Daoy (cell line): ENCODE measurements around the gene C11orf65. TPM values are rescaled to one million over a fixed set of nuclear protein-coding genes. Genes with fewer than 3 reads are reported as not detected.

Source experiments
- DNase-seq: peaks from one replicate; pipeline ENCODE4 v3.0.0-alpha.2; 2015; ENCODE audit warnings: low read depth
- total RNA-seq: library from RNA; depleted of rRNA; stranded (reverse); fragments of >200 nt; shearing (Covaris generic); gene quantifications from 2 replicates; pipeline ENCODE4 v1.2.3, GENCODE V29; 2014; rRNA removed

C11orf65 gene
- 0.29 and 9.4 TPM in 2 replicates for total RNA-seq

- DNase-seq, result peak; percentile 97
These were observed at the start of gene C11orf65 for GRCh38 chr11:108467091-108467823. Gene C11orf65, minus strand, starts transcription at chr11:108467529. Its CDS starts 5,970 bp downstream, at chr11:108461559.

GRCh38 chr11:108516125-108516524 lies 48.8 kb upstream of the C11orf65 start:
- no peak for DNase-seq

GRCh38 chr11:108512708-108513107 lies 45.4 kb upstream of the C11orf65 start:
- no peak for DNase-seq

GRCh38 chr11:108511851-108512474 lies 44.6 kb upstream of the C11orf65 start:
- peak; percentile 66 for DNase-seq

GRCh38 chr11:108508653-108509593 lies 41.6 kb upstream of the C11orf65 start:
- DNase-seq, result no peak

GRCh38 chr11:108501396-108501795 lies 34.1 kb upstream of the C11orf65 start:
- DNase-seq, result no peak

- no peak for DNase-seq
These were observed 33.4 kb upstream of the C11orf65 start for GRCh38 chr11:108500721-108501120.

GRCh38 chr11:108500169-108500568 lies 32.8 kb upstream of the C11orf65 start:
- DNase-seq, result no peak

GRCh38 chr11:108498816-108499408 lies 31.6 kb upstream of the C11orf65 start:
- no peak for DNase-seq

- DNase-seq, result peak; percentile 75
These were observed 30.9 kb upstream of the C11orf65 start, which contains the start of gene POGLUT3 for GRCh38 chr11:108498046-108498815. Gene POGLUT3, minus strand, starts transcription at chr11:108498384. Its CDS starts 18 bp downstream, at chr11:108498366.

GRCh38 chr11:108497317-108498045 lies 30.2 kb upstream of the C11orf65 start:
- peak; percentile 97 for DNase-seq

- DNase-seq, result no peak
These were observed 29.4 kb upstream of the C11orf65 start for GRCh38 chr11:108496643-108497256.

- DNase-seq, result no peak
These were observed 28.0 kb upstream of the C11orf65 start for GRCh38 chr11:108495326-108495725.

- DNase-seq, result no peak
These were observed 26.9 kb upstream of the C11orf65 start for GRCh38 chr11:108494182-108494581.

- no peak for DNase-seq
These were observed 24.6 kb upstream of the C11orf65 start for GRCh38 chr11:108491936-108492335.

GRCh38 chr11:108486828-108487227 lies 19.5 kb upstream of the C11orf65 start:
- no peak for DNase-seq

- no peak for DNase-seq
These were observed 19.0 kb upstream of the C11orf65 start for GRCh38 chr11:108486331-108486730.

- DNase-seq, result no peak
These were observed 15.8 kb upstream of the C11orf65 start for GRCh38 chr11:108483163-108483562.

GRCh38 chr11:108474664-108475463 lies 7.5 kb upstream of the C11orf65 start:
- DNase-seq, result no peak
